HG03432 (cell line): ENCODE results near the gene ALKBH3.

Experiments
- ATAC-seq: cut with Tn5 transposase; IDR thresholded peaks from one replicate; pipeline ENCODE4 v1.9.1; 2021; ENCODE audit warnings: mild to moderate bottlenecking, moderate library complexity; ENCODE audit not compliant: unreplicated experiment

Gene ALKBH3

GRCh38 chr11:43921561-43922294 is 41.1 kb downstream of the ALKBH3 start:
- ATAC-seq: no peak

GRCh38 chr11:43922295-43922648 is 41.6 kb downstream of the ALKBH3 start:
- ATAC-seq: no peak

- no peak for ATAC-seq
These were observed 42.2 kb downstream of the ALKBH3 start for GRCh38 chr11:43922744-43923405.

- no peak for ATAC-seq
These were observed 42.9 kb downstream of the ALKBH3 start for GRCh38 chr11:43923406-43924111.

GRCh38 chr11:43924112-43924855 is 43.7 kb downstream of the ALKBH3 start:
- ATAC-seq: no peak

- ATAC-seq: no peak
These were observed 44.7 kb downstream of the ALKBH3 start for GRCh38 chr11:43925063-43925931.

GRCh38 chr11:43925932-43926505 is 45.4 kb downstream of the ALKBH3 start:
- no peak for ATAC-seq

GRCh38 chr11:43927070-43927469 is 46.4 kb downstream of the ALKBH3 start:
- ATAC-seq: no peak

- ATAC-seq: no peak
These were observed 47.5 kb downstream of the ALKBH3 start for GRCh38 chr11:43927925-43928707.

- ATAC-seq: no peak
These were observed 48.1 kb downstream of the ALKBH3 start for GRCh38 chr11:43928721-43929120.

GRCh38 chr11:43930868-43931716 is 50.5 kb downstream of the ALKBH3 start:
- ATAC-seq: no peak

- no peak for ATAC-seq
These were observed 51.0 kb downstream of the ALKBH3 start for GRCh38 chr11:43931717-43932039.

GRCh38 chr11:43933226-43933607 is 52.6 kb downstream of the ALKBH3 start:
- ATAC-seq: no peak

GRCh38 chr11:43933608-43934551 is 53.2 kb downstream of the ALKBH3 start:
- no peak for ATAC-seq

GRCh38 chr11:43934601-43935423 is 54.2 kb downstream of the ALKBH3 start:
- no peak for ATAC-seq

- ATAC-seq: no peak
These were observed 54.9 kb downstream of the ALKBH3 start for GRCh38 chr11:43935424-43935979.
